ENCODE measurements around the gene FOLH1. TPM values are rescaled to one million over a fixed set of nuclear protein-coding genes. Genes with fewer than 3 reads are reported as not detected.
"Not testable (repeated sequence)": the region's sequence is repeated elsewhere in the genome, so short reads cannot be mapped to it uniquely, and the experiment has no call there.

Gene FOLH1
- total RNA-seq: 1.3 TPM
- polyA plus RNA-seq (ENCODE audit: insufficient read depth, low read depth, low replicate concordance): 12.3 TPM
- long read RNA-seq, donor 1, partial matches to known transcripts: 0 of 1 reads
- long read RNA-seq, donor 1, other reads (novel, unspliced or antisense): 0 of 1 reads
- long read RNA-seq, donor 2, partial matches to known transcripts: 0 of 7 reads
- long read RNA-seq, donor 2, other reads (novel, unspliced or antisense): 0 of 7 reads
- long read RNA-seq, donor 3, partial matches to known transcripts: 0 of 6 reads
- long read RNA-seq, donor 3, other reads (novel, unspliced or antisense): 0 of 6 reads
- long read RNA-seq, donor 4, partial matches to known transcripts: 0 of 3 reads
- long read RNA-seq, donor 4, other reads (novel, unspliced or antisense): 0 of 3 reads
- long read RNA-seq, donor 5: 0 reads
- long read RNA-seq, donor 6, partial matches to known transcripts: 6 of 9 reads
- long read RNA-seq, donor 6, other reads (novel, unspliced or antisense): 0 of 9 reads
- long read RNA-seq, donor 7: 0 reads
- long read RNA-seq, donor 8, partial matches to known transcripts: 0 of 1 reads
- long read RNA-seq, donor 8, other reads (novel, unspliced or antisense): 0 of 1 reads
- long read RNA-seq, donor 9, partial matches to known transcripts: 0 of 2 reads
- long read RNA-seq, donor 9, other reads (novel, unspliced or antisense): 0 of 2 reads
- long read RNA-seq, donor 10, partial matches to known transcripts: 0 of 3 reads
- long read RNA-seq, donor 10, other reads (novel, unspliced or antisense): 0 of 3 reads

- DNase-seq: peak; percentile 58 to 92 (median 81)
- no peak for FAIRE-seq
- H3K9me3 ChIP-seq (ENCODE audit: control insufficient read depth in 2 of 3, insufficient read depth in 1 of 3, low read length in 3 of 3): no peaks in the 10 kb centered on the region
- no peaks in the 10 kb centered on the region for H3K36me3 ChIP-seq (ENCODE audit: control insufficient read depth in 2 of 3, insufficient read depth in 3 of 3, low read length in 3 of 3)
- no peaks in the 10 kb centered on the region for H3K4me1 ChIP-seq (ENCODE audit: control insufficient read depth in 2 of 3, insufficient read depth in 2 of 3, low read depth in 1 of 3, low read length in 3 of 3)
- peak within 1 kb of the TSS in 2 of 3 donors; percentile 36 to 75 for H3K9ac ChIP-seq (ENCODE audit: low read length in 3 of 3)
- H3K4me3 ChIP-seq (ENCODE audit: low read length in 3 of 3): peak within 1 kb of the TSS; percentile 45 to 81 (median 73)
- intact Hi-C loops (cut with DNase I): no loop called here
- TF ChIP-seq CTCF (IDR thresholded peaks at IDR 0.05; ENCODE audit: borderline replicate concordance, extremely low read depth, insufficient read depth): no peak
- H3K27ac ChIP-seq (ENCODE audit: low read depth in 2 of 2, low read length in 2 of 2): no peak within 1 kb of the TSS
- H3K27me3 ChIP-seq (ENCODE audit: control insufficient read depth, insufficient read depth, low read length): no peaks in the 10 kb centered on the region
Observed at GRCh38 chr11:49208006-49208721, at the start of gene FOLH1. Gene FOLH1 (minus strand): TSS chr11:49208602. CDS start chr11:49208409, 193 bp downstream.

GRCh38 chr11:49255148-49255547 is 46.7 kb upstream of the FOLH1 start:
- H3K9ac ChIP-seq (ENCODE audit: low read length in 3 of 3); H3K27ac ChIP-seq (ENCODE audit: low read depth in 2 of 2, low read length in 2 of 2); H3K4me1 ChIP-seq (ENCODE audit: control insufficient read depth in 2 of 3, insufficient read depth in 2 of 3, low read depth in 1 of 3, low read length in 3 of 3); H3K9me3 ChIP-seq (ENCODE audit: control insufficient read depth in 2 of 3, insufficient read depth in 1 of 3, low read length in 3 of 3); FAIRE-seq; H3K4me3 ChIP-seq (ENCODE audit: low read length in 3 of 3); H3K36me3 ChIP-seq (ENCODE audit: control insufficient read depth in 2 of 3, insufficient read depth in 3 of 3, low read length in 3 of 3); H3K27me3 ChIP-seq (ENCODE audit: control insufficient read depth, insufficient read depth, low read length); intact Hi-C loops (cut with DNase I): not testable (repeated sequence)
- DNase-seq: peak in 2 of 5 donors; percentile 1 to 3

- H3K4me1 ChIP-seq (ENCODE audit: control insufficient read depth in 2 of 3, insufficient read depth in 2 of 3, low read depth in 1 of 3, low read length in 3 of 3); H3K27me3 ChIP-seq (ENCODE audit: control insufficient read depth, insufficient read depth, low read length); DNase-seq; H3K27ac ChIP-seq (ENCODE audit: low read depth in 2 of 2, low read length in 2 of 2); FAIRE-seq; intact Hi-C loops (cut with DNase I); H3K9me3 ChIP-seq (ENCODE audit: control insufficient read depth in 2 of 3, insufficient read depth in 1 of 3, low read length in 3 of 3); H3K9ac ChIP-seq (ENCODE audit: low read length in 3 of 3); H3K4me3 ChIP-seq (ENCODE audit: low read length in 3 of 3); H3K36me3 ChIP-seq (ENCODE audit: control insufficient read depth in 2 of 3, insufficient read depth in 3 of 3, low read length in 3 of 3): not testable (repeated sequence)
Observed at GRCh38 chr11:49251212-49251611, 42.8 kb upstream of the FOLH1 start.

GRCh38 chr11:49250398-49251115 is 42.2 kb upstream of the FOLH1 start:
- H3K9ac ChIP-seq (ENCODE audit: low read length in 3 of 3); FAIRE-seq; H3K27ac ChIP-seq (ENCODE audit: low read depth in 2 of 2, low read length in 2 of 2); H3K27me3 ChIP-seq (ENCODE audit: control insufficient read depth, insufficient read depth, low read length); H3K4me3 ChIP-seq (ENCODE audit: low read length in 3 of 3); H3K36me3 ChIP-seq (ENCODE audit: control insufficient read depth in 2 of 3, insufficient read depth in 3 of 3, low read length in 3 of 3); DNase-seq; H3K4me1 ChIP-seq (ENCODE audit: control insufficient read depth in 2 of 3, insufficient read depth in 2 of 3, low read depth in 1 of 3, low read length in 3 of 3); H3K9me3 ChIP-seq (ENCODE audit: control insufficient read depth in 2 of 3, insufficient read depth in 1 of 3, low read length in 3 of 3); intact Hi-C loops (cut with DNase I): not testable (repeated sequence)

- H3K4me1 ChIP-seq (ENCODE audit: control insufficient read depth in 2 of 3, insufficient read depth in 2 of 3, low read depth in 1 of 3, low read length in 3 of 3); H3K36me3 ChIP-seq (ENCODE audit: control insufficient read depth in 2 of 3, insufficient read depth in 3 of 3, low read length in 3 of 3); intact Hi-C loops (cut with DNase I); FAIRE-seq; H3K9me3 ChIP-seq (ENCODE audit: control insufficient read depth in 2 of 3, insufficient read depth in 1 of 3, low read length in 3 of 3); H3K9ac ChIP-seq (ENCODE audit: low read length in 3 of 3); H3K4me3 ChIP-seq (ENCODE audit: low read length in 3 of 3); DNase-seq; H3K27me3 ChIP-seq (ENCODE audit: control insufficient read depth, insufficient read depth, low read length); H3K27ac ChIP-seq (ENCODE audit: low read depth in 2 of 2, low read length in 2 of 2): not testable (repeated sequence)
Observed at GRCh38 chr11:49249363-49249762, 41.0 kb upstream of the FOLH1 start.

- H3K27me3 ChIP-seq (ENCODE audit: control insufficient read depth, insufficient read depth, low read length); intact Hi-C loops (cut with DNase I); H3K4me1 ChIP-seq (ENCODE audit: control insufficient read depth in 2 of 3, insufficient read depth in 2 of 3, low read depth in 1 of 3, low read length in 3 of 3); H3K4me3 ChIP-seq (ENCODE audit: low read length in 3 of 3); H3K9ac ChIP-seq (ENCODE audit: low read length in 3 of 3); H3K27ac ChIP-seq (ENCODE audit: low read depth in 2 of 2, low read length in 2 of 2); H3K36me3 ChIP-seq (ENCODE audit: control insufficient read depth in 2 of 3, insufficient read depth in 3 of 3, low read length in 3 of 3); H3K9me3 ChIP-seq (ENCODE audit: control insufficient read depth in 2 of 3, insufficient read depth in 1 of 3, low read length in 3 of 3); FAIRE-seq: not testable (repeated sequence)
- peak in 1 of 5 donors; percentile 27 for DNase-seq
Observed at GRCh38 chr11:49233685-49234084, 25.3 kb upstream of the FOLH1 start.
